Esophagus muscularis mucosa (tissue), 4 donors: ENCODE results near the gene IFIT1B. TPM values are rescaled to one million over a fixed set of nuclear protein-coding genes. Genes with fewer than 3 reads are reported as not detected.
"Not testable (repeated sequence)": the region's sequence is repeated elsewhere in the genome, so short reads cannot be mapped to it uniquely, and the experiment has no call there.

Experiments used
- DNase-seq: peaks from one replicate; pipeline ENCODE4 v3.0.0-alpha.2; 2017; ENCODE audit errors: extremely low spot score
- H3K27ac ChIP-seq, 4 donors: fragments of 200-600 bp; sonication (generic); replicated peaks in 1 of 4; 1 replicate in 3 of 4; 2 replicates in 1 of 4; pipeline ENCODE4 v1.5.1; 2016 to 2019; ENCODE audit warnings: mild to moderate bottlenecking in 1 of 4
- H3K27me3 ChIP-seq, 4 donors: fragments of 200-600 bp; sonication (generic); one replicate each; pipeline versions ENCODE4 v1.5.1 to v1.6.0; 2016 to 2019
- H3K36me3 ChIP-seq, 4 donors: fragments of 200-600 bp; sonication (generic); one replicate each; pipeline ENCODE4 v1.5.1; 2016 to 2019
- H3K4me1 ChIP-seq, 4 donors: fragments of 200-600 bp; sonication (generic); one replicate each; pipeline ENCODE4 v1.5.1; 2016 to 2019
- H3K4me3 ChIP-seq, 4 donors: fragments of 200-600 bp; sonication (generic); 1 replicate in 2 of 4; 2 replicates in 2 of 4; pipeline ENCODE4 v1.5.1; 2016 to 2019; ENCODE audit warnings: mild to moderate bottlenecking in 4 of 4, moderate library complexity in 1 of 4
- H3K9me3 ChIP-seq, 4 donors: fragments of 200-600 bp; sonication (generic); 1 replicate in 3 of 4; 2 replicates in 1 of 4; pipeline ENCODE4 v1.5.1; 2016 to 2019
- EP300 ChIP-seq: sonication (generic); formaldehyde crosslinking; IDR thresholded peaks from one replicate; pipeline ENCODE4 v1.6.1; 2017; ENCODE audit warnings: antibody characterized with exemption
- POLR2A ChIP-seq: fragments of 450-650 bp; IDR thresholded peaks from one replicate; pipeline ENCODE4 v1.6.1; 2017; ENCODE audit warnings: antibody characterized with exemption, moderate library complexity, mild to moderate bottlenecking, low read depth
- POLR2AphosphoS5 ChIP-seq, 2 donors: sonication (generic); formaldehyde crosslinking; IDR thresholded peaks; one replicate each; pipeline ENCODE4 v1.6.1; 2017; ENCODE audit warnings: antibody characterized with exemption in 2 of 2
- WGBS: methylation state at CpG from one replicate; pipeline ENCODE4 v1.1.5; 2018; 5-methylcytosine and 5-hydroxymethylcytosine counted together
- intact Hi-C: fragments of 100-400 bp; cut with DNase I; formaldehyde crosslinking; loops from one replicate; pipeline ENCODE4 v1.15.1; 2023
- total RNA-seq, 4 donors: library from RNA; depleted of rRNA; stranded (reverse); fragments of >200 nt; gene quantifications; one replicate each; pipeline versions ENCODE4 v1.1.0 to v1.2.1, GENCODE V29; 2016
- TF ChIP-seq, protein P1 (sequence below), 3 experiments: fragments of 200-600 bp in 2 of 3; fragments of 450-650 bp in 1 of 3; sonication (generic) in 2 of 3; IDR thresholded peaks; one replicate each; pipeline ENCODE4 v1.5.1; 2017 to 2019; ENCODE audit warnings: antibody characterized with exemption in 3 of 3, mild to moderate bottlenecking in 2 of 3, moderate library complexity in 1 of 3

The IFIT1B gene, protein sequence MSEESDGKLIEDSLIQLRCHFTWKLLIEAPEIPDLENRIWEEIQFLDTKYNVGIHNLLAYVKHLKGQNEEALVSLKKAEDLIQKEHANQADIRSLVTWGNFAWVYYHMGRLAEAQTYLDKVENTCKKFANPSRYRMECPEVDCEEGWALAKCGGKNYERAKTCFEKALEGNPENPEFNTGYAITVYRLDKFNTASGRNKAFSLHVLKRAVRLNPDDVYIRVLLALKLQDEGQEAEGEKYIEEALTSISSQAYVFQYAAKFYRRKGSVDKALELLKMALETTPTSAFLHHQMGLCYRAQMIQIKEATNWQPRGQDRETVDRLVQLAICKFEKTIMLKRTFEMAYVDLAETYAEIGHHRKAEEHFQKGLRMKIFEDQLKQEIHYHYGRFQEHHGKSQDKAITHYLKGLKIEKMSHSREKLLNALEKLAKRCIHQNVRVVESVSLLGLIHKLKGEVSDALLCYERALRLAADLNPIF
- total RNA-seq, result under 1 TPM in 1 of 4 donors, not detected in 3; 0.33 TPM

DNA sequence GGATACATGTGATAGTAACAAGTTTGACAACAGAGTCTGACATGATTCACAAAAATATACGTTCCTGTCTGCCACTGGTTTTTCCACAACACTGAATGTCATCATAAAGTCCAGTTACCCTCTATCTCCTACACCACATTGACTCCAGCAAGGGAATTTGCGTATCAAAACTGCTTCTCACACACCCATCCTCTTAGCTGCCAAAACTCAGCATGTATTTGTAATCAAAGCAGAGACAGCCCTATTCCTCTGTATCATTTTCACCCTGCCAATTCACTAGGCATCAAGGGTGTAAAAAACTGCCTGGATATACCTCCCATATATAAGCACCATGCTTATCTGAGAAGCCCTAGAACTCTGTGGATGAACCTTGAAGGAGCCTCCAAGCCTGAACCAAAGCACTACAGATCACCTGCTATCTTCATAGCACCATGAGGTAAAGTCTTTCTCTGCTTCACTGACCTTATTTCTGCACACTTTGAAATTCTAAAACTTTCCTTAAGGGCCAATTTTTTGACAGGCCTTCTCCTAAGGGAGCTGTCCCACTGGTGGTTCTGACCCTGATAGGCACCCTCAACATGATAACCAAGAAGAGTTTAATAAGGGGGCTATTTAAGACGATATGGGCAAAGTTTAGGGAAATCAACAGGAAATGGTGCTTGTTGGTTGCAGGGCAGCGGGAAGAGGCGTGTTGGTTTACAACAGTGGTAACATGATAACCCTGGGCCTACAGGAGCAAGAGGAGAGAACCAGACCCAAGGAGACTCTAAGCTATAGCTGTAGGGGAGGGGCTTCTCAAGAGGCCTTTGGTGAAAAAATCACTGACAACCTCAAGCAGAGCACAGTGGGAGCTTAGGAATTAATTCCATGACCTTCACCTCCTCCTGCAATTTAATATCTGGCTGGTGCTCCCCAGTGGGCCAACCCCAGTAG, at the start of gene IFIT1B:
Gene IFIT1B, plus strand, starts transcription at position 352 of the 933 bp plus-strand sequence. Its CDS starts 80 bp downstream, at position 432.
- no peaks in the 10 kb centered on the region for H3K9me3 ChIP-seq
- H3K36me3 ChIP-seq, result no peaks in the 10 kb centered on the region
- H3K4me1 ChIP-seq, result peaks cover 21 to 22% (median 22%) of the 10 kb centered on the region in 4 donors
- no peak within 1 kb of the TSS for H3K4me3 ChIP-seq
- WGBS, result 82% methylated on average over 5 of the region's 5 CpGs
- no peaks in the 10 kb centered on the region for H3K27me3 ChIP-seq
- no peak within 1 kb of the TSS for H3K27ac ChIP-seq
- DNase-seq, result peak; percentile 29
- TF ChIP-seq, protein P1, sequence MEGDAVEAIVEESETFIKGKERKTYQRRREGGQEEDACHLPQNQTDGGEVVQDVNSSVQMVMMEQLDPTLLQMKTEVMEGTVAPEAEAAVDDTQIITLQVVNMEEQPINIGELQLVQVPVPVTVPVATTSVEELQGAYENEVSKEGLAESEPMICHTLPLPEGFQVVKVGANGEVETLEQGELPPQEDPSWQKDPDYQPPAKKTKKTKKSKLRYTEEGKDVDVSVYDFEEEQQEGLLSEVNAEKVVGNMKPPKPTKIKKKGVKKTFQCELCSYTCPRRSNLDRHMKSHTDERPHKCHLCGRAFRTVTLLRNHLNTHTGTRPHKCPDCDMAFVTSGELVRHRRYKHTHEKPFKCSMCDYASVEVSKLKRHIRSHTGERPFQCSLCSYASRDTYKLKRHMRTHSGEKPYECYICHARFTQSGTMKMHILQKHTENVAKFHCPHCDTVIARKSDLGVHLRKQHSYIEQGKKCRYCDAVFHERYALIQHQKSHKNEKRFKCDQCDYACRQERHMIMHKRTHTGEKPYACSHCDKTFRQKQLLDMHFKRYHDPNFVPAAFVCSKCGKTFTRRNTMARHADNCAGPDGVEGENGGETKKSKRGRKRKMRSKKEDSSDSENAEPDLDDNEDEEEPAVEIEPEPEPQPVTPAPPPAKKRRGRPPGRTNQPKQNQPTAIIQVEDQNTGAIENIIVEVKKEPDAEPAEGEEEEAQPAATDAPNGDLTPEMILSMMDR (IDR thresholded peaks at IDR 0.05), result no peak
- TF ChIP-seq POLR2A (no peak), POLR2AphosphoS5 (IDR thresholded peaks at IDR 0.05) (no peak), EP300 (no peak)
- intact Hi-C loops, result no loop called here

DNA sequence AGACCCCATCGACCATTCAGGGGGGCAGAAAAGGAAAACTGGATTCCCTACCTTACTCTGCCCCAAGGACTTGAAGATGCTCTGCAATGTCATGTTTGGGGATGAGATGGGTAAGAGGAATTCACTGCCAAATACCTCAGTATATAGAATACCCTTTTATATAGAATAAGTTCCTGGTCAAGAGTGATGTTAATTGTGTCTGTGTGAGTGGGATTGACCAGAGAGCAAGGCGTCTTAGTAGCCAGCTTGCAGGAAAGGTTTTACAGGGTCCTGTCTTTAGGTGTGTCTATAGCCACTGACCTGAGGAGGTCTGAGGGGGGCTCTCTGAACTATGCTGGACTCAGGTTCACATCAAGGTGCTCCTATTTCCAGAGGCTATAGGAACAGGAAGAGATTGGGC, 48.7 kb upstream of the IFIT1B start:
- TF ChIP-seq, protein P1 (IDR thresholded peaks at IDR 0.05), result no peak
- TF ChIP-seq EP300 (no peak), POLR2A (no peak), POLR2AphosphoS5 (IDR thresholded peaks at IDR 0.05) (no peak)
- no peak for DNase-seq
- WGBS, result 72% methylated on average over 2 of the region's 2 CpGs
- peaks cover 56 to 70% (median 65%) of the 10 kb centered on the region in 4 donors for H3K4me1 ChIP-seq
- H3K36me3 ChIP-seq, result no peaks in the 10 kb centered on the region
- peak overlapping the region; percentile 50 to 56 (median 55) for H3K4me3 ChIP-seq
- intact Hi-C loops, result no loop called here
- no peaks in the 10 kb centered on the region for H3K27me3 ChIP-seq
- H3K9me3 ChIP-seq, result no peaks in the 10 kb centered on the region
- H3K27ac ChIP-seq, result peak overlapping the region in 3 of 4 donors; percentile 75 to 83 (median 81)

DNA sequence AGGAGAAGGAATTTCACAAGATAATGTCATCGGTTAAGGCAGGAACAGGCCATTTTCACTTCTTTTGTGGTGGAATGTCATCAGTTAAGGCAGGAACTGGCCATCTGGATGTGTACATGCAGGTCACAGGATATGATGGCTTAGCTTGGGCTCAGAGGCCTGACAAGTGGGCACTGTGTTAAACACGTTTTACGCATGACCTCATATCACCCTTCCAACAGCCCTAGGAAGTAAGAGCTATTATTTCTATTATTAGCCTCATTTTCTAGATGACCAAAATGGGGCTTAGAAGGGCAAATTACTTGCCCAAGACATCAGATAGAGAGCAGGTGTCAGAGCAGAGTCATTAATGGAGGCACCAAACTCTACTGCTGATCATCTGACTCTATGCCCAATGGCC, 47.8 kb upstream of the IFIT1B start:
- peaks cover 64 to 76% (median 67%) of the 10 kb centered on the region in 4 donors for H3K4me1 ChIP-seq
- peak overlapping the region in 3 of 4 donors; percentile 36 to 83 (median 75) for H3K27ac ChIP-seq
- H3K9me3 ChIP-seq, H3K27me3 ChIP-seq, H3K4me3 ChIP-seq, H3K36me3 ChIP-seq, intact Hi-C loops, DNase-seq: not testable (repeated sequence)
- 69% methylated on average over 3 of the region's 3 CpGs for WGBS

DNA sequence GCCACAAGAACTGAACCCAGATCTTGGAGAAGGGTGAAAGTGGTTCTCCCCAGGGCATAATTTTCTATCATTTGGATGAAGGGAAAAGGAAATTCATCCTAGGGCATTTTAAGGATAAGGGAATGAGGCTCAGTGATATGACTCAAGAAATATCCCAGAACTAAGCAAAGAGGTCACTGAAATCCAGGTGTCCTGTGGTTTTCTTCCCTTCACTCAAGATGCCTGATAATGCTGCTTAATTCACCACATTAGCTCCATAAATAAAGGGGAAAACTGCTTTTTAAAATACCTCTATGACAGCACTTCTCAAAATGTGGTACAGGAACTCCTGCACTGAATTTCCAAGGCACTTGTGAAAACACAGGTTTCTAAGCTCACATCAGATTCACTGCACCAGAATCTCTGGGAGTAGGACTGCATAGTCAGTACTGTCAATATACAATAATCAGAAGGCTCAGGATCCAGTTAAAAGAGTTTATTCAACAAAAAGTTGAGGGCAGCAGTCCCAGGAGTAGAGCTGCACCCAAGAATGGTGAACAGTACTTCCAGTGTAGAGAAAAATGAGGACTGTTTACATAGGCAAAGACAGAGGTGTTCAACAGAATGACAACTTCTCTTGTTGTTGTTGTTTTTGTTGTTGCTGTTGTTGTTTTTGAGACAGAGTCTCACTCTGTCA, 47.2 kb upstream of the IFIT1B start:
- TF ChIP-seq POLR2A (no peak), POLR2AphosphoS5 (IDR thresholded peaks at IDR 0.05) (no peak), EP300 (no peak)
- TF ChIP-seq, protein P1 (IDR thresholded peaks at IDR 0.05), result no peak
- no peak overlapping the region for H3K4me3 ChIP-seq
- intact Hi-C loops, result no loop called here
- no peaks in the 10 kb centered on the region for H3K36me3 ChIP-seq
- H3K9me3 ChIP-seq, result no peaks in the 10 kb centered on the region
- H3K27me3 ChIP-seq, result no peaks in the 10 kb centered on the region
- H3K4me1 ChIP-seq, result peaks cover 66 to 79% (median 73%) of the 10 kb centered on the region in 4 donors
- DNase-seq, result no peak
- peak overlapping the region; percentile 36 to 83 (median 70) for H3K27ac ChIP-seq

DNA sequence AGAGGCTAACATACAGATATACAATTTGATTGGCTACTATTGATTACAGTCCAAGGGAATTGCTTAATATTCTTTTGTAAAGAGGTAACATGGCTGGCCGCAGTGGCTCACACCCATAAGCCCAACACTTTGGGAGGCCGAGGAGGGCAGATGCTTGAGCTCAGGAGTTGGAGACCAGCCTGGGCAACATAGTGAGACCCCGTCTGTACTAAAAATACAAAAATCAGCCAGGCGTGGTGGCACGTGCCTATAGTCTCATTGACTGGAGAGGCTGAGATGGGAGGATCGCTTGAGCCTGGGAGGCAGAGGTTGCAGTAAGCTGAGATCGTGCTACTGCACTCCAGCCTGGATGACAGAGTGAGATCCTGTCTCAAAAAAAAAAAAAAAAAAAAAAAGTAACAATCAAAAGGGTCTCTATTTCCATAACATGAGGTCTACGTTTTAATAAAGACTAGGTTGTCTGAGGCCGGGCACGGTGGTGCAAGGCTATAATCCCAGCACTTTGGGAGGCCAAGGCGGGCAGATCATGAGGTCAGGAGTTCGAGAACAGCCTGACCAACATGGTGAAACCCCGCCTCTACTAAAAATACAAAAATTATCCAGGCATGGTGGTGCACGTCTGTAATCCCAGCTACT, 46.3 kb upstream of the IFIT1B start:
- DNase-seq, H3K9me3 ChIP-seq, H3K27me3 ChIP-seq, intact Hi-C loops, H3K36me3 ChIP-seq: not testable (repeated sequence)
- H3K4me1 ChIP-seq, result peaks cover 66 to 79% (median 76%) of the 10 kb centered on the region in 4 donors
- WGBS, result 82% methylated on average over 14 of the region's 14 CpGs
- peak overlapping the region; percentile 63 to 83 (median 70) for H3K27ac ChIP-seq
- H3K4me3 ChIP-seq, result peak overlapping the region; percentile 39 to 53 (median 44)
